Astrocyte of the hippocampus (primary cell): ENCODE data around the gene SETD4.

ENCODE experiments used
- DNase-seq: peaks from one replicate; pipeline ENCODE4 v3.0.0; 2011; ENCODE audit warnings: low read depth, low spot score

Gene SETD4

DNA sequence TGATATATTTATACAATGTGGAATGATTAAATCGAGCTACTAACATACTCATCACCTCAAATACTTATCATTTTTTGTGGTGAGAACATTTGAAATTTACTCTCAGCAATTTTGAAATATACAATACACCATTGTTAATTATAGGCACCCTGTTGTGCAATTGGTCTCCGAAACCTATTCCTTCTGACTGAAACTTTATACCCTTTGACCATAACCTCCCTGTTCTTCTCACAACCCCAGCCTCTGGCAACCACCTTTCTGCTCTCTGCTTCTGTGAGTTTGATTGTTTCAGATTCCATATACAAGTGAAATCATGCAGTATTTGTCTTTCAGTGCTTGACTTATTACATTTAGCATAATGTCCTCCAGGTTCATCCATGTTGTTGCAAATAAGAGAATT lies 49.5 kb downstream of the SETD4 start:
- DNase-seq, result no peak

DNA sequence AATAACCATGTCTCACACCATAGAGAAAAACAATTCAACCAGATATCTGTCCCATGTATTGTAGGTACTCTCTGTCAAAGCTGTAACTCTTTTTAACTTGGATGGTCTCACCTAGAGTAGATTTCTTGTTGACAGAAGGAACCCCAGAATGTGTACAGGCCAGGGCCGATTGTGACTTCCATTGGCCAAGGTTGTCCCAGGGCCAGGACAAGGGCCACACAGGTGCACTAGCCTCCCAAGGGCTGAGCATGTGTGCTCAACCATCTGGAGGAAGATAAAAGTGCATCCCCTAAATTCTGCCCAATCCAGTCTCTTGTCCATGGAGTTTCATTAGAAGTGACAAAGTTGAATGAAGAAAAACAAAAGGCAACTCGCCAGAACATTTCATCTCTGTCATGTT lies 51.8 kb downstream of the SETD4 start:
- no peak for DNase-seq

DNA sequence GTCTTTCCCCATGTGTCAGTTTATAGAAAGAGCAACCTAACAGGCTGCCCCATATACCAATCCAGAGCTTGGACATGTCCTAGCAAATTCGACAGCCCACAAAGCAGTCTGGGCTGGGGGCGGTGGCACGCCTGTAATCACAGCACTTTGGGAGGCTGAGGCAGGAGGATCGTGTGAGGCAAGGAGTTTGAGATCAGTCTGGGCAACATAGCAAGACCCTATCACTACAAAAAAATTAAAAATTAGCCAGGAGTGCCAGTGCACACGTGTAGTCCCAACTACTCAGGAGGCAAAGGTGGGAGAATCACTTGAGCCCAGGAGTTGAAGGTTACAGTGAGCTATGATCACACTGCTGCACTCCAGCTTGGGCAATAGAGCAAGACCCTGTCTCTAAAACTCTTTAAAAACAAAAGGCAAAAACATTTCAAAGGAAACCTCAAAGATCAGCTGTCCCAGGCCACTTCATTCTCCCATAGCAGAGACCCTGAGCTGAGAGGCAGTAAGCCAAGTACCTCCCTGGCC lies 54.4 kb downstream of the SETD4 start:
- no peak for DNase-seq

DNA sequence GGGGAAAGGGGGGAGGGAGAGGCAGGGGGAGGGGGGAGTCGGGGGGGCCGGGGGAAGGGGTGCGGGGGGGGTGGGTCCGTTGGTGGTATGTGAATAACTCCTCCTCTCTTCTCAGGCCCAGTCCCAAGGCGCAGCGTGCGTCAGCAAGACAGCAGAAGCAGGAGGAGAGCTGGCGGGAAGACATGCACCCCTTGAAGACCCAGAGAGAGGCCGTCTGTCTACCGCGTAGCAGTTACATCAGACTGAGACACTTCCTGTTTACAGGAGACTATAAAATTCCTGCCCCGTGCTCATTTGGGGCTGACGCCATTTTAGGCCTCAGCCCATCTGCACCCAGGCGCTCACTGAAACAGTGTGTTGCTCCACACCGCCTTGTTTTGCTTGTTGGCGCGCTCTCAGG lies 55.3 kb downstream of the SETD4 start:
- no peak for DNase-seq

DNA sequence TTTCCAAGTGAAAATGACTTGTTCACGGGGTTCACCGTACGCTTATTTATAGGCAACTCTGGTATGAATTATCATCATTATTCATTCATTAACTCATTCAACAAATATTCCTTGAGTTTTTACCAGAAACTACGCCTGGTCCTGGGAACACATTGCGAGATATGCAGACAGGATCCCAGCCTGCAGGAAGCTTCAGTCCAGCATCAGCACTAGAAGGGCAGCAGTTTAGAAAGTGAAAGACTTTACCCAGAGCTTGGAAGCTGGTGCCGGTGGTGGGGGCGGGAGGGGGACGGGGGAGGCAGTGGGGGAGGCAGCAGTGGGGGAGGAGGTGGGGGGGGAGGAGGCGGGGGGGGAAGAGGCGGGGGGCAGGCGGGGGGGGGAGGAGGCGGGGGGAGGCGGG lies 55.9 kb downstream of the SETD4 start:
- DNase-seq, result no peak

DNA sequence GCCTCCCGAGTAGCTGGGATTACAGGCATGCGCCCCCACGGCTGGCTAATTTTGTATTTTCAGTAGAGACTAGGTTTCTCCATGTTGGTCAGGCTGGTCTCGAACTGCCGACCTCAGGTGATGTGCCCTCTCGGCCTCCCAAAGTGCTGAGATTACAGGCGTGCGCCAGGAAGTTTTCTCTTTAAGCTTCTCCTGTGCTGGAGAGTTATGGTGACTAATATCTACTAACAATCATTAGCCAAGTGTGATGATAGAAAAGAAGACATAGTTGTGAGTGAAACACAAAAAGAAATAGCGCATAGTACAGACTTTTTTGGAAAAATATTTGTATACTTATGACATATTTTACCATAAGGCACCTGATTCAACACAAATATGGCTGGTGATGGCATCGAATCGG lies 56.5 kb downstream of the SETD4 start:
- no peak for DNase-seq

DNA sequence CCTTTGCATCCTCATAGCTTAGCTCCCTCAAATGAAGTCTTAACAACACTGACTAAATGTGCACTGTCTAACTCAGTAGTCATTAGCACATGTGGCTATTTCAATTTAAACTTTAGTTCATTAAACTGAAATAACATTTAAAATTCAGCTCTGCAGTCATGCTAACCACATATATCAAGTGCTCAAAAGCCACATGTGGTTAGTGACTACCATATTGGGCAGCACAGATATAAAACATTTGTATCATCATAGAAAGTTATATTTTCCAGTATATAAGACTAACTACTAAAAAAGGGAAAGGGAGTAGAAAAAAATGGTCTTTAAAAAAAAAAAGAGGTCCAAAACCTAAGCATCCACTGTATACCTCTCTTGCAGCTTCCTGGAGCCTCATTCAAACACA lies 64.1 kb downstream of the SETD4 start:
- DNase-seq, result no peak

DNA sequence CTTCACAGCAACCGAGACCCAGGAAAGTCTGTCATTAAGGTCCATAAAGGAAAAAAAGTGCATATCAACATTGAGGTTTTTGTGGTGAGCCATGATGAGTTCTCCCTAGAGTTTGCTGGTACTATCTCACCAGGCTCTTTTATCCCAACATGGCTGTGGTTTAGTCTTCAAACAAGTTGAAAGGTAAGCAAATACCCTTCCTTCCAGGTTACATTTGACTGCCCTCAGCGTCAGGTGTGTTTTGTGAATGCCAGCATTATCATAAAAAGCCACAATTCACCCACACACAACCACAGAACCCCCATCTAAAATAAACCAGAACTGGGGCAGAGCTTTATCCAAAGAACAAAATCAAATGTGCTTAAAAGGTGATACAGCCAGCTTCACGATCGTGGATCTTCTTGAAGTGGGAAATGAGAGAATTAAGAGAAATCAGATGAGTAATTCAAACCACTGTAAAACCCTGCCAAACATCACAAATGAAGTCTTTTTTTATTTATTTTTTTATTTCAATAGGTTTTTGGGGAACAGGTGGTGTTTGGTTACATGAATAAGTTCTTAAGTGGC lies 64.7 kb downstream of the SETD4 start:
- no peak for DNase-seq

DNA sequence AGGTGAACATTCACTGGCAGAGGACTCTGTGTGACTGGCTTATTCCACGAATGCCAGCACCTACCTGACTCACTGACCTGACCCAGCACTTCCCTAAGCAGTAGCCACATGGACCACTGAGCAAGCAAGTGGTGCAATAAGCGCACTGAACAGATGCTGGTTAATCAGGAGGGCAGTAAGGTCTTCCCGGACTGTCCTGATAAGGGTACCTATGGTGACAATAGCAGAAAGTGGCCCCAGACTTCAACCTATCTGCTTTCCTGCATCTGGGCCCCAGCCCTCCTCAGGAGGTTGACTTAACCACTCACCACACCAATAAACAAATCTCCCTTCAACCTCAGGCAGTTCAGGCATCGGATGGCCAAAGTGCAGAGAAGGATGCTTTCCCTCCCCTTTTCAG lies 65.7 kb downstream of the SETD4 start:
- DNase-seq, result no peak

DNA sequence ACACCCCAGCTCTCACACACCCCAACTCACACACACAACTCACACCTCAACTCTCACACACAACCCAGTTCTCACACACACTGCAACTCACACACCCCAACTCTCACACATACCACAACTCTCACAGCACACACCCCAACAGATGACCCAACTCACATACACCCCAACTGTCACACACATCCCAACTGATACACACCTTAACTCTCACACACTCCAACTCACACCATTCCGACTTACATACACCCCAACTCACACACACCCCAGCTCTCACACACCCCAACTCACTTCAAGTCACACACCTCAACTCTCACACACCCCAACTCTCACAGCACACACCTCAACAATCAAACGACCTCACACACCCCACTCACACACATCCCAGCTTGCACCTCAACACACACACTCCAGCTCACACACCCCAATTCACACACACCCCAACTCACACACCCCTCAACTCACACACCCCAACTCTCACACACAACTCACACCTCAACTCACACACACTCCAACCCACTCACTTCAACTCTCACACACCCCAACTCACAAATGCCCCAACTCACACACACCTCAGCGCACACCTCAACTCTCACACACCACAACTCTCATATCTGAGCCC lies 66.3 kb downstream of the SETD4 start:
- DNase-seq, result no peak

DNA sequence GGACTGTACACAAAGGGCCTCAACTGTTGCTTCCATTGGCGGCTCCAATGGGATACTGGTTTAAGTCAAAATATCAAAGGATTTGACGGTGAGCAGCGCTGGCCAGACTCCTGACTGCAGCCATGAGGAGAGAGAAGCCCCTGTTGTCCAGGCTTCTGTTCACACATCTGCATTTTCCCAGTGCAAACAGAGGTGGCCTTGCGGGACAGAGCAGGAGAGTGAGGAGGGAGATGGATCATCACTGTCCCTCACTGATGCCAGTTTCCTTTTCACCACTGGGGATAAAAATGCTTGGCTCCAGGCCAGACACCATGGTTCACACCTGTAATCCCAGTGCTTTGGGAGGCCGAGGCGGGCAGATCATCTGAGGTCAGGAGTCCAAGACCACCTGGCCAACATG lies 69.2 kb downstream of the SETD4 start:
- no peak for DNase-seq

DNA sequence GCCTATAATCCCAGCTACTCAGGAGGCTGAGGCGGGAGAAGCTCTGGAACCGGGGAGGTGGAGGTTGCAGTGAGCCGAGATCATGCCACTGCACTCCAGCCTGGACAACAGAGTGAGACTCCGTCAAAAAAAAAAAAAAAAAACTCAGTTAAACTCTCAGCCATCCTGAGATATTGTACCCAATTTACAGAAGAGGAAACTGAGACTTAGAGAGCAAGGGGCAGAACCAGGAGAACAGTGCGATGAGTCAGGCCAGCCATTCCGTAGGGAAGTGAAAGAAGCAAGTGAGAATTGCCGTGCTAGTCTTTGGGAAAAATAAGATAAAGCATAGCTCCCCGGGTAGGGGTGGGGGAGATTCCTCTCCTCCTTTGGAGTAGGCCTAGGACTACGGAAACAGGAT lies 69.7 kb downstream of the SETD4 start:
- DNase-seq, result no peak

DNA sequence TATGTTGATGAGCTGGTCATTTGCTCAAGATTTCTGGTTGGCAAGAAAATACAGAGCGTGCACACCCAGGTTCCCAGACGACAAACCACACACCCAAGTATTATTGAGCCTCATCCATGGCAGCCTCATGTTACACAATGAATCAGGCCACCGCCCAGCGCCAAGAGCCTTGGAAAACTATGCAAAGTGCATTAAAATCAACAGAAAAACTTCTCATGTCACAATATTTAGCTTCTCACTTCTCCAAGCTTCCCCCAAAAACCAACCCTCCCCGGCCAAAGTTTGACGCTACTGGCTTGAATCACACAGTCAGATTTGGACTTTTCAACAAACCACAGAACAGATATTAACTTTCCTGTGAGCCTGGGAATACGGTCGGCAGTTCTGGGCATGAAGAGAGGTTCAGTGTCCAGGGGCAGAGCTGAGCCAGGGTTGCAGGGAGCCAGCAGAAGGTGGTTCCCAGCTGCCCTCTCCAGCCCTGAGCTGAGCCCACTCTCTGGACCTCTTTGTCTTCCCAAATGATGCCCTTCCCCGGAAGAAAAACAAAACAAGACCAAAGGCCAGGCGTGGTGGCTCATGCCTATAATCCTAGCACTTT lies 71.1 kb downstream of the SETD4 start:
- DNase-seq, result peak; percentile 50

DNA sequence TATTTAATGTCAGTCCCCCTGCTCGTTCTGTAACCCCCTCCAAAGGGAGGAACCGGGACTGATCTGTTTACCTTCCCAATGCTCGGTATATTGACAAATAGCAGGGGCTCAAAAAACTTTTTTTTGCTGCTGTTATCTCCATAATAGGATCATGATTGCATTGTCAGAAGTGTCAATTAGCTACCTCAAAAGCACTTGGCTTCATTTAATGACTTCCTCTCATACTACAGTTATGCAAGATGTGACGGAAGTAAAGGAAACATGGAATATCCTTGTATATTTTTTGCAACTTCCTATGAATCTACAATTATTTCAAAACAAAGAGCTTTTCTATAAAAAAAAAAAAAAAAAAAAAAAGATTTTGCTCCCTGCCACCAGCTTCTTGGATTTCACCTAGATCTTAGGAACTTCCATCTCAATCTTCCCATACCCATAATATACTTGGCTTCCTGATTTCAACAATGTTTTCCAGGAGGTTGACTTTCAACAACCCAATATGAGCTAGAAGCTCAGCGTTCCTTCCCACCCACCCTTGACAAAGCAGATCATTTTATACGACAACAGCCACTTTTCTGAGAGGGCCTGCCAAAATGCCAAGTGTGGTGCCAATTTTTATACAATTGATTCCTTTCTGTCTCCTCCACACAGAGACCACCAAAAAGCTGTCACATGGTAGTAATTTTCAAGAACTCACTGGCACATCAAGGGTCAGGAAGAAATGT lies 71.7 kb downstream of the SETD4 start:
- DNase-seq, result no peak

DNA sequence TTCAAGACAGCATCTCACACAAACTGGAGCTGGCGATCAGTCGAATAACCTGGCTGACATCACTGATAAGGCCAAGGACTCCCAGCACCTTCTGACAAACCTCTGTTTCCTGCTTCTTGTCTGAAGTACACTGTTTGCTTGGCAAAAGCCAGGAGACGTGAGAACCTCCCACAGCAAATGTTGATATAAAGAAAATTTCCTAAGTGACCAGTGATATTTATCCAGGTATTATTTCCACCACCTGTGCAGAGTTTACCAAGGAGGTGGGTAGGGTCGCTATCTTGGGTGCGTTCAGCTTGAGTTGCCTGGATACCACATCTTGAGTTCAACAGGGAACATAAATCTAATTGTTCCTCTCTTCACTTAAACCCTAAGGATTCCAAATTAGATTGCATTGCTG lies 72.9 kb downstream of the SETD4 start:
- DNase-seq, result no peak

DNA sequence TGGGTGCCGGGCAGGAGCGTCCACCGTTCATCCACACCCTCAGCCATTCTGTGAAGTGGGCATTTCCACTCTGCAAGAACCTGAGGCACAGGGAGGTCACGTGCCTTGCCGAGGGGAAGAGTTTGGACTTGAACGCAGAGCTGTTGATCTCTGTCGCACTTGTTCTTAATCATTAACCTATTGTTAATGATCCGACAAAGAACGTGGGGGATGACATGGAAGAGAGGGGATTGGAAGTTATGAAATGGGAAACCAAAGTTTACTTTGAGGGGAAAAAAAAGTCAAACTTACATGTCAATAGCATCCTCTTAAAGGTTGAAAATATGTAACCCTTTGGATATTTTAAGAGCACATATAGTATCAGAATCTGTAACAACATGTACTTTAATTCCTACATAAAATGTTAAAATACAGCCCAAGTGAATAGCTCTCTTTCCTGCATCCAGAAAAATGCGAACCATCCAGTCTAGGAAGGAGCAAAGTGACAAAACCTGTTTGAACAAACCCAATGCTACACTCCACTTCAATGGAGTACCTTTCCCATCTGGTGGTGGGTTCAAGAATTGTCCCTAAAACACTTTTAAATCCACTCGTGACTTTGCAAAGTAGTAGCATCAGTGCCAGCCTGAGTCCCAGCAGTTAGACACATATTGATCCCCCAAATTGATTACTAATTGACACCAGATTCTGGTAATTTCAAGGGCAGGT lies 75.5 kb downstream of the SETD4 start:
- no peak for DNase-seq
